Stimulated activated naive CD8-positive, alpha-beta T cell treated with anti-CD3 and anti-CD28 coated beads, Interleukin-15, amount 100 ng/mL, for 72 hours (primary cell): ENCODE data around the gene PLAC9.

Source experiments
- ATAC-seq: fragments of 150-1000 bp; cut with Tn5 transposase; 2 replicates; pipeline ENCODE4 v1.10.0; 2021; ENCODE audit warnings: mild to moderate bottlenecking, moderate library complexity
- DNase-seq, 2 donors: peaks; one replicate each; pipeline ENCODE4 v3.0.0; 2021 to 2022
- H3K27ac Mint-ChIP-seq, 2 donors: one replicate each; pipeline ENCODE4 v1.8.0; 2022; ENCODE audit warnings: mild to moderate bottlenecking in 2 of 2, mixed read lengths in 2 of 2, moderate library complexity in 2 of 2
- H3K27me3 Mint-ChIP-seq: one replicate; pipeline ENCODE4 v1.8.0; 2022; ENCODE audit warnings: mixed read lengths
- H3K4me1 Mint-ChIP-seq: one replicate; pipeline ENCODE4 v1.8.0; 2022; ENCODE audit warnings: mild to moderate bottlenecking, mixed read lengths
- H3K4me3 Mint-ChIP-seq, 2 donors: one replicate each; pipeline ENCODE4 v1.8.0; 2022; ENCODE audit warnings: mild to moderate bottlenecking in 2 of 2, mixed read lengths in 2 of 2, moderate library complexity in 1 of 2
- H3K9me3 Mint-ChIP-seq, 2 donors: one replicate each; pipeline ENCODE4 v1.8.0; 2022; ENCODE audit warnings: mixed read lengths in 2 of 2

Gene PLAC9

GRCh38 chr10:80149123-80149522 lies 16.6 kb downstream of the PLAC9 start:
- ATAC-seq (no peak), DNase-seq (no peak)
- H3K9me3 Mint-ChIP-seq, result no peaks in the 10 kb centered on the region
- peaks cover 34% of the 10 kb centered on the region for H3K4me1 Mint-ChIP-seq
- no peak overlapping the region for H3K27ac Mint-ChIP-seq
- no peaks in the 10 kb centered on the region for H3K27me3 Mint-ChIP-seq
- H3K4me3 Mint-ChIP-seq, result no peak overlapping the region

DNA sequence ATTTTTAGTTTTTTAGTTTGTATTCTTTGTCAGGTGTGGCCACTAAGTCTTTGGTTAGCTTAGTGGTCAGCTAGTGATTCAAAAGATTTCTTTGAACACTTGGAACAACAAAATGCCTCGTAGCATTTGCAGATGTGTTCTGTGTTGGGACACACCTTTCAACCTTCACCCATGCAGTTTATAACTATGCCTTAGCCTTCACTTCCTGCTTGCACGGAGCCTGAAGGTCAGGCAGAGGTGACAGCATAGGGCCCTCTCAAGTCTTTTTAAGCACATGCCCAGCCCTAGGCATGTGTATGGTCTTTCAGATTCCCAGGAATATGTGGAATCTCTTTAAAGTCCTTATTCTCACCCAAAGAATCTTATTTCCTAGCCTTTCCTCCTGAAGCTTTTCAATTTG lies 17.6 kb downstream of the PLAC9 start:
- DNase-seq (no peak), ATAC-seq (no peak)
- H3K27me3 Mint-ChIP-seq, result no peaks in the 10 kb centered on the region
- peak overlapping the region in 1 of 2 donors; percentile 82 for H3K27ac Mint-ChIP-seq
- peaks cover 23% of the 10 kb centered on the region for H3K4me1 Mint-ChIP-seq
- H3K9me3 Mint-ChIP-seq, result no peaks in the 10 kb centered on the region
- no peak overlapping the region for H3K4me3 Mint-ChIP-seq

DNA sequence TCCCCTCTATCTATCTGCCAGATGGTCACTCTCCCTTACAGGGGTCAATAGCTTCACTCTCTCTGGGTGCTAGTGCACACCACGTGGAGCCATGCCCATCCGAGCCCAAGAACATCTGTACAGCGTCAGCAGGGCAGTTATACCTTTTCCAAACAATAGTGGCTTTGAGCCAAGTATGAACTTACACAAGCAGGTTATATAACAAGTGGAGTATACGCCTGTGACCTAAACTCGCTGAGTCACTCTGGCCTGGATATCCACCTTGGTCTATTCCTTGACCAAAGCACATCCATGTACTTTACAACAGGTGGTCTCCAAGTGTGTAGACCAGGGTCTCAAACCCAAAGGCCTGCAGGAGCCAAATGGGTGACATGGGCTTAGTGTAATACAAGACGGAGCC lies 20.3 kb downstream of the PLAC9 start:
- H3K4me3 Mint-ChIP-seq, result no peak overlapping the region
- no peaks in the 10 kb centered on the region for H3K9me3 Mint-ChIP-seq
- DNase-seq (no peak), ATAC-seq (no peak)
- peak overlapping the region; percentile 27 to 92 for H3K27ac Mint-ChIP-seq
- no peaks in the 10 kb centered on the region for H3K27me3 Mint-ChIP-seq
- H3K4me1 Mint-ChIP-seq, result peaks cover 34% of the 10 kb centered on the region

GRCh38 chr10:80153460-80153859 lies 20.9 kb downstream of the PLAC9 start:
- ATAC-seq (no peak), DNase-seq (no peak)
- Mint-ChIP-seq H3K27ac (peak overlapping the region; percentile 58 to 72), H3K27me3 (no peaks in the 10 kb centered on the region), H3K4me1 (peaks cover 38% of the 10 kb centered on the region), H3K4me3 (no peak overlapping the region), H3K9me3 (no peaks in the 10 kb centered on the region)

DNA sequence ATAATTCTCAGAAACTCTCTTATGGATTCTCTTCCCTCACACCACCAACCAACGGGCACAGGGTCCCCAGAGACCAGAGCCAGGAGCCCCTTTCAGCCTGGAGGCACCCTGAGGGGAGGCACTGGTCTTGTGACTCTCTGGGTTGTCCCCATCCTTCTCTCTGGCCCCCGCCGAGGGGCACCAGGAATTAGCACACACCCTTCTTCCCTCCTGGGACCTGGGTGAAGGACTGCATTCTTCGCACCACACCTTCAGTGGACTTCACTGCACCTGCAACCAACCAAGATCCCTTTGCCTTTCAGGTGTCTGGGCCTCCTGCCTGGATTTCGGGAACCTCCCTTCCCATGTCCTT lies 22.1 kb downstream of the PLAC9 start:
- peaks cover 41% of the 10 kb centered on the region for H3K4me1 Mint-ChIP-seq
- H3K4me3 Mint-ChIP-seq, result no peak overlapping the region
- peak overlapping the region in 1 of 2 donors; percentile 82 for H3K27ac Mint-ChIP-seq
- DNase-seq, result no peak
- ATAC-seq, result no peak
- no peaks in the 10 kb centered on the region for H3K9me3 Mint-ChIP-seq
- H3K27me3 Mint-ChIP-seq, result no peaks in the 10 kb centered on the region

DNA sequence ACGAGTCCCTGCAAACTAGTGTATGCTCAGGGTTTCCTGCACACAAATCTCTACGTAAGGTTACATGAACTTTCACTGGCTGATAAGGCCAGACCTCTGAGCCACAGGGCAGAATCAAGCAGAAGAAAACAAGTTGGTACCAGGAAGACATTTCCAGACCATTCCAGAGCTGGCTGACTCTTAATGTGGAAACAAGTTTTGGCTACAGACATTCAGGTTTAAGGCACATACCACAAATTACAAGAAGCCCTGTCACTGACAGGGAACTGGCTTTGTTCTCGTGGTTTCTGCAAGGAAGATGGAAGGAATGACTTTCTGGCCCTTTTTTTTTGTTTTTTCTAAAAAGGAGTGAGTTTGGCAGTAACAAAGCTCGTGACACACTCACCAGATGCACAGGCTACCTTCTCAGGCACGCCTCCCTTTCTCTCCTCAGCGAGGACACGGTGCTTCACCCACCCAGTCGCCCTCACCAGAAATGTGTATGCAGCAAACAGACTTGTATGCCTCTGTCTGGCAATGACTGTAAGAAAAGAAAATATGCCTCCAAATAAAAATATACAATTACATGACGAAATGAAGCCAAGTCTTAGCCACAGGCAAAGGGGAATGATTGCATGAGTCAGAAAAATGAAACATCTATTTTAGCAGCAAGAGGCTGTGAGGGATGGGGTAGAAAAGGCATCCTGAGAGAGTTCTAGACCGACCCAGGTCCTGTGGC lies 22.6 kb downstream of the PLAC9 start:
- ATAC-seq, result no peak
- H3K4me1 Mint-ChIP-seq, result peaks cover 46% of the 10 kb centered on the region
- no peaks in the 10 kb centered on the region for H3K9me3 Mint-ChIP-seq
- H3K4me3 Mint-ChIP-seq, result no peak overlapping the region
- DNase-seq, result no peak
- H3K27me3 Mint-ChIP-seq, result no peaks in the 10 kb centered on the region
- H3K27ac Mint-ChIP-seq, result peak overlapping the region in 1 of 2 donors; percentile 82

- Mint-ChIP-seq H3K27me3 (no peaks in the 10 kb centered on the region), H3K9me3 (no peaks in the 10 kb centered on the region), H3K4me3 (no peak overlapping the region), H3K4me1 (peaks cover 46% of the 10 kb centered on the region), H3K27ac (peak overlapping the region; percentile 59 to 63)
- DNase-seq (no peak), ATAC-seq (no peak)
These were observed 23.2 kb downstream of the PLAC9 start for GRCh38 chr10:80155696-80156215.

- Mint-ChIP-seq H3K4me1 (peaks cover 43% of the 10 kb centered on the region), H3K4me3 (no peak overlapping the region), H3K9me3 (no peaks in the 10 kb centered on the region), H3K27me3 (no peaks in the 10 kb centered on the region), H3K27ac (peak overlapping the region; percentile 22 to 63)
- ATAC-seq, result no peak
- no peak for DNase-seq
These were observed 23.7 kb downstream of the PLAC9 start for GRCh38 chr10:80156216-80156615.

- no peak for DNase-seq
- no peak overlapping the region for H3K4me3 Mint-ChIP-seq
These were observed 25.0 kb downstream of the PLAC9 start for GRCh38 chr10:80157561-80157960.

DNA sequence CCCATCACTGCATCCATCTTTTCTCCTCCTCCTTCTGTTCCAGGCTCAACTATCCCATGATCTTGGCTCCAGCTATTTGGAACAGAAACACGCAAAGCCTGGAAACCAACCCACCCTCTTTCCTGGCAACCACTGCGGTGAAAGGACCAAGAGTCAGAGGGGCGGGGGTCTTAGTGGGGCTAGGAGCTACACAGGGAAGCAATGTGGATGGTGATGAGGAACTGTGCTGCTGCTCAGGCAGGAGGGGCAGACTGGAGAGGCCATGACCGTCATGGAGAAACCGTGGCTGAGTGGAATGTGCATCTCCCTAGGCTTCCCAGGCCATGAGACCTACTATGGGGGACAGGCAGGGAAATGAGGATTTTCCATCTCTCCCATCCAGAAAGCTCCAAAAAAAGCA lies 25.6 kb downstream of the PLAC9 start:
- no peak for ATAC-seq
- Mint-ChIP-seq H3K4me3 (no peak overlapping the region), H3K27ac (peak overlapping the region; percentile 23 to 77), H3K9me3 (no peaks in the 10 kb centered on the region), H3K27me3 (no peaks in the 10 kb centered on the region), H3K4me1 (peaks cover 41% of the 10 kb centered on the region)
- no peak for DNase-seq

More at GRCh38 chr10:80157561-80157960, 25.0 kb downstream of the PLAC9 start:
- H3K9me3 Mint-ChIP-seq, result no peaks in the 10 kb centered on the region
- peak overlapping the region in 1 of 2 donors; percentile 77 for H3K27ac Mint-ChIP-seq
- peaks cover 42% of the 10 kb centered on the region for H3K4me1 Mint-ChIP-seq
- no peaks in the 10 kb centered on the region for H3K27me3 Mint-ChIP-seq
- no peak for ATAC-seq

DNA sequence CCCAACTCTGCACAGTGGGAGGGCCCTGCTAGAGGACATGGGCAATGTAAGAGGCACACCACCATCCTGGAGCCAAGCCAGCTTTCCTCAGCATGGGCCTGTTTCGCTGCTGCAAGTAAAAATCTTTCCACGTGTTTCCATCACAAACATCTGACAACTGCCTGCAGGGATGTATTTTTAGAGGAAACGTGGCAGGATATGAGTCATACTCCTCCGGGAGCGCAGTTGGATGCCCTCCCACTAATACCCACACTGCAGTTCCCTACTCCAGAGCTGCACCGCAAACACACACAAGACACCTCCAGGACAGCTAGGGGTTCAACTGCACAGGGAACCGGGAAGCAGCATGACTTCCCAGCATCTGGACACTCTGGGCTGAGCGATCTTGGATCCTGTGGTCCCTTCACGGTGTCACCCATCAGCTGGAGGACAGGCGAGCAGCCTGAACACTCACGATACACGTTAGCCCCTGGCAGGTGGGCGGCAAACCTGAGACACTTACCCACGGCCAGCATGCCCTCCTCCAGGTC lies 26.1 kb downstream of the PLAC9 start:
- no peaks in the 10 kb centered on the region for H3K27me3 Mint-ChIP-seq
- DNase-seq (no peak), ATAC-seq (no peak)
- H3K4me1 Mint-ChIP-seq, result peaks cover 36% of the 10 kb centered on the region
- no peaks in the 10 kb centered on the region for H3K9me3 Mint-ChIP-seq
- peak overlapping the region; percentile 36 to 67 for H3K27ac Mint-ChIP-seq
- H3K4me3 Mint-ChIP-seq, result no peak overlapping the region

- DNase-seq (no peak), ATAC-seq (no peak)
- Mint-ChIP-seq H3K9me3 (no peaks in the 10 kb centered on the region), H3K27ac (peak overlapping the region; percentile 36 to 67), H3K4me1 (peaks cover 35% of the 10 kb centered on the region), H3K27me3 (no peaks in the 10 kb centered on the region), H3K4me3 (no peak overlapping the region)
These were observed 26.8 kb downstream of the PLAC9 start for GRCh38 chr10:80159166-80159873.

DNA sequence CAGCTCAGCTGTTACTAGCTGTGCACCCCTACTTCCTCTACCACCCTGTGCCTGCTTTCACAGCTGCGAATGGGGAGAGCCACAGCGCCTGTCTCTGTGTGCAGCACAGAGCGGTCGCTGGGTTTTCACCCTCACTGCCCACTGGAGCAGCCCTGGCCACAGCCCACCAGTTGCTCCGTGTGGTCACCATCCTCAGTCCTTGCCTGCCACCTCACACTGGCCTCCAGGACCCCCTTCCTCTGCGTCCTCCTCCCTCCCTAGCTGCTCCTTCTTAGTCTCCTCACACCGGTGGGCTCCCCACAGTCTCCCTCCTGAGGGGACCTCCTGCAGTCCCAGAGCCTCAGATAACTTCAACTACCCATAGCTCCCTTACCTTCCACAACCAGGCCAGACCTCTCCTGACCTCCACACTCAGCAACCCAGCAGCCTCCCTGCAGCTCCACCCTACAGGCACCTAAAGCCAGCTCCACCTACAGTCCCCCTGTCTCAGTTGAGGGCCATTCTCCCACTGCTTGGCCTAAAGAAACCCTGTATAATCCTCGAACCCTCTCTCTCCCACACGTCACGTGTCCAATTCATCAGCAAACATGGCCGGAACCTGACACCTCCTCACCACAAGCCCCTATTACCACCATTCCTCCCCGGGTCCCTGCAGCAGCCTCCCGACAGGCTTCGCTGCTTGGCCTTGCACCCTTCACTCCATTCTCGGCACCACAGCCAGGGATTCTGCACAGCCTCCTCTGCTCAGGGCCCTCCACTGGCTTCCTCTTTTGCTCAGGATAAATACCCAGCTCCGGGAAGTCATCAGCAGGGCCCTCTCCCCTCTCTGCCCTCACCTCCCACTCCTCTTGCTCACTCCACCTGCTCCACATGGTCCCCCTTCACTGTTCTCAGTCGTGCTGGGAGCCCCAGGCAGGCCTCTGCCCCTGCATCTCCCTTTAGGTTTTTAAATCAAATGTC lies 28.1 kb downstream of the PLAC9 start:
- Mint-ChIP-seq H3K27me3 (no peaks in the 10 kb centered on the region), H3K27ac (peak overlapping the region; percentile 67 to 91), H3K4me1 (peaks cover 31% of the 10 kb centered on the region), H3K9me3 (no peaks in the 10 kb centered on the region), H3K4me3 (no peak overlapping the region)
- ATAC-seq, result no peak
- no peak for DNase-seq

- H3K4me3 Mint-ChIP-seq, result no peak overlapping the region
- peaks cover 30% of the 10 kb centered on the region for H3K4me1 Mint-ChIP-seq
- H3K27ac Mint-ChIP-seq, result peak overlapping the region; percentile 28 to 77
- H3K27me3 Mint-ChIP-seq, result no peaks in the 10 kb centered on the region
- H3K9me3 Mint-ChIP-seq, result no peaks in the 10 kb centered on the region
- DNase-seq (no peak), ATAC-seq (no peak)
These were observed 29.0 kb downstream of the PLAC9 start for GRCh38 chr10:80161321-80162083.
